Body of pancreas (tissue), 4 donors: ENCODE data around the gene SLC6A1. TPM values are rescaled to one million over a fixed set of nuclear protein-coding genes. Genes with fewer than 3 reads are reported as not detected.
"Not testable (repeated sequence)": the region's sequence is repeated elsewhere in the genome, so short reads cannot be mapped to it uniquely, and the experiment has no call there.

ENCODE experiments used
- ATAC-seq: fragments of 150-250 bp; one replicate; pipeline ENCODE4 v1.9.1; 2016
- DNase-seq, 4 donors: peaks; one replicate each; pipeline ENCODE4 v3.0.0-alpha.2; 2019
- H3K27ac ChIP-seq, 4 donors: fragments of 200-600 bp; sonication (generic); 1 replicate in 3 of 4; 2 replicates in 1 of 4; pipeline versions ENCODE4 v1.5.1 to v1.6.1; 2016 to 2019; ENCODE audit warnings: mild to moderate bottlenecking in 1 of 4, mixed read lengths in 1 of 4, moderate library complexity in 1 of 4
- H3K27me3 ChIP-seq, 2 donors: fragments of 200-600 bp; sonication (generic); one replicate each; pipeline ENCODE4 v1.6.0; 2016; ENCODE audit warnings: mild to moderate bottlenecking in 1 of 2
- H3K36me3 ChIP-seq, 2 donors: fragments of 200-600 bp; sonication (generic); replicated peaks in 1 of 2; 2 replicates each; pipeline ENCODE4 v1.5.1; 2016; ENCODE audit warnings: low read depth in 2 of 2; ENCODE audit not compliant: insufficient read depth in 1 of 2
- H3K4me1 ChIP-seq: fragments of 200-600 bp; sonication (generic); one replicate; pipeline ENCODE4 v1.6.0; 2016
- H3K4me3 ChIP-seq, 2 donors: fragments of 200-600 bp; sonication (generic); 1 replicate in 1 of 2; 2 replicates in 1 of 2; pipeline ENCODE4 v1.5.1; 2016 to 2019
- H3K9me3 ChIP-seq, 3 donors: fragments of 200-600 bp; sonication (generic); 1 replicate in 2 of 3; 2 replicates in 1 of 3; pipeline ENCODE4 v1.5.1; 2016
- POLR2A ChIP-seq, 3 donors: fragments of 450-650 bp; IDR thresholded peaks; one replicate each; pipeline ENCODE4 v1.6.1; 2016; ENCODE audit warnings: antibody characterized with exemption in 3 of 3, mild to moderate bottlenecking in 2 of 3
- WGBS, 2 donors: methylation state at CpG; one replicate each; pipeline ENCODE4 v1.1.5; 2017; 5-methylcytosine and 5-hydroxymethylcytosine counted together
- intact Hi-C: fragments of 100-400 bp; cut with DNase I; formaldehyde crosslinking; loops from one replicate; pipeline ENCODE4 v1.15.1; 2023
- total RNA-seq, 2 donors: library from RNA; depleted of rRNA; stranded (reverse); fragments of >200 nt; gene quantifications; one replicate each; pipeline ENCODE4 v1.1.0, GENCODE V29; 2016
- TF ChIP-seq, protein P1 (sequence below), 7 experiments: fragments of 450-650 bp in 4 of 7; fragments of 200-600 bp in 3 of 7; sonication (generic) in 3 of 7; IDR thresholded peaks; one replicate each; pipeline ENCODE4 v1.5.1; 2016 to 2019; ENCODE audit warnings: antibody characterized with exemption in 7 of 7

The SLC6A1 gene
- total RNA-seq, 2 donors from 2014 or later = 0.26 to 0.66 TPM

GRCh38 chr3:11059799-11060115, 67.2 kb downstream of the SLC6A1 start:
- ATAC-seq = no peak
- H3K27me3 ChIP-seq = no peaks in the 10 kb centered on the region

DNA sequence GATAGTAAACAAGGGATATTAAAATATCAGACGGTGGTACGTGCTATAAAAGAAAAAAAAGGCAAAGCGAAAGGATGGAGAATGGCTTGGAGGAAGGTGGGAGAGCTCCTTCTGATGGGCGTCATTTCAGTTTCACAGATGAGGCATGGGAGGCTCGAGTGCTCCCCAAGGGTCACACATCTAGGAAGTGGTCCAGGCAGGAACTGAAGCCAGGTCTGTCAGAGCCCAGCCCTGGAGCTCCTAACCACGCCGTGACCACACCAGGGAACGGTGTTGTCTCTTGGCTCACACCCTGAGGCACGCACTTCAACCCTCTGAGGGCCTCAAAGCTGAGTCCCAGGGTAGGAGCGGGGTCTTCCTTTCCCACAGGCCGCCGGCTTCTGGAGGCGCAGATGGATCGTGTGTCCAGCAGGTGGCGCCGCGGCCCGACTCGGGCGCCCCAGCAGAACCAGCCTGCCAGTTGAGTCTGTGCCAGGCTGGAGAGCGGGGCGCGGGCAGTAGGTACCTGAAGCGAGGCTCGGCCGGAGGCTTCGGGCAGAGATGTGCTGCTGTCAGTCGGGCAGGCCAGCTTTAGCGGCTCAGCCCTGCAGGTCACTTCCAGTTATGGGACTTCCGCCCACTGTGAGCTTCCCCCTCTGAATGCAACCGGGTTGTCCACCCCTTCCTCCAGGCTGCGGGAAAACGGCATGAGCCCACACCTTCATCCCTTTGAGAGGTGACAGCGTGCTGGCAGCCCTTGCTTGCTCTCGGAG, 68.1 kb downstream of the SLC6A1 start:
- no peak overlapping the region for H3K27ac ChIP-seq
- WGBS, 2 donors = 17 to 40% methylated on average over 6 to 34 of the region's 35 CpGs
- no peak overlapping the region for H3K4me3 ChIP-seq
- TF ChIP-seq, protein P1, sequence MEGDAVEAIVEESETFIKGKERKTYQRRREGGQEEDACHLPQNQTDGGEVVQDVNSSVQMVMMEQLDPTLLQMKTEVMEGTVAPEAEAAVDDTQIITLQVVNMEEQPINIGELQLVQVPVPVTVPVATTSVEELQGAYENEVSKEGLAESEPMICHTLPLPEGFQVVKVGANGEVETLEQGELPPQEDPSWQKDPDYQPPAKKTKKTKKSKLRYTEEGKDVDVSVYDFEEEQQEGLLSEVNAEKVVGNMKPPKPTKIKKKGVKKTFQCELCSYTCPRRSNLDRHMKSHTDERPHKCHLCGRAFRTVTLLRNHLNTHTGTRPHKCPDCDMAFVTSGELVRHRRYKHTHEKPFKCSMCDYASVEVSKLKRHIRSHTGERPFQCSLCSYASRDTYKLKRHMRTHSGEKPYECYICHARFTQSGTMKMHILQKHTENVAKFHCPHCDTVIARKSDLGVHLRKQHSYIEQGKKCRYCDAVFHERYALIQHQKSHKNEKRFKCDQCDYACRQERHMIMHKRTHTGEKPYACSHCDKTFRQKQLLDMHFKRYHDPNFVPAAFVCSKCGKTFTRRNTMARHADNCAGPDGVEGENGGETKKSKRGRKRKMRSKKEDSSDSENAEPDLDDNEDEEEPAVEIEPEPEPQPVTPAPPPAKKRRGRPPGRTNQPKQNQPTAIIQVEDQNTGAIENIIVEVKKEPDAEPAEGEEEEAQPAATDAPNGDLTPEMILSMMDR (IDR thresholded peaks at IDR 0.05) = peak; percentile 39 to 78 (median 58)
- TF ChIP-seq POLR2A (IDR thresholded peaks at IDR 0.05) = no peak
- peak; percentile 44 to 69 (median 54) for DNase-seq
- ATAC-seq = peak; percentile 38
- no peaks in the 10 kb centered on the region for H3K27me3 ChIP-seq
- no peaks in the 10 kb centered on the region for H3K36me3 ChIP-seq
- peaks cover 0 to 5% (median 0%) of the 10 kb centered on the region in 3 donors for H3K9me3 ChIP-seq
- intact Hi-C loops = loop anchor here (5.0 kb wide), 1 partner anchor 303 kb away; no protein-coding TSS in a partner anchor
- peaks cover 7% of the 10 kb centered on the region for H3K4me1 ChIP-seq

More at GRCh38 chr3:11059799-11060115, 67.2 kb downstream of the SLC6A1 start:
- Histone ChIP-seq H3K4me3 (no peak overlapping the region), H3K36me3 (no peaks in the 10 kb centered on the region), H3K9me3 (peaks cover 0 to 3% (median 0%) of the 10 kb centered on the region in 3 donors), H3K27ac (no peak overlapping the region), H3K4me1 (peaks cover 7% of the 10 kb centered on the region)
- DNase-seq = no peak
- no peak for TF ChIP-seq POLR2A (IDR thresholded peaks at IDR 0.05)
- TF ChIP-seq, protein P1 (IDR thresholded peaks at IDR 0.05) = peak in 1 of 7 experiments; percentile 8
- intact Hi-C loops = loop anchor here (5.0 kb wide), 2 partner anchors 112 to 302 kb away; no protein-coding TSS in a partner anchor

GRCh38 chr3:11061268-11061871, 68.8 kb downstream of the SLC6A1 start:
- H3K4me1 ChIP-seq, H3K9me3 ChIP-seq, H3K4me3 ChIP-seq, H3K27me3 ChIP-seq, H3K36me3 ChIP-seq, H3K27ac ChIP-seq, DNase-seq, ATAC-seq: not testable (repeated sequence)
- intact Hi-C loops = loop anchor here (5.0 kb wide), 1 partner anchor 304 kb away; no protein-coding TSS in a partner anchor
- WGBS, 2 donors = 89 to 96% methylated on average over 14 to 36 of the region's 41 CpGs

DNA sequence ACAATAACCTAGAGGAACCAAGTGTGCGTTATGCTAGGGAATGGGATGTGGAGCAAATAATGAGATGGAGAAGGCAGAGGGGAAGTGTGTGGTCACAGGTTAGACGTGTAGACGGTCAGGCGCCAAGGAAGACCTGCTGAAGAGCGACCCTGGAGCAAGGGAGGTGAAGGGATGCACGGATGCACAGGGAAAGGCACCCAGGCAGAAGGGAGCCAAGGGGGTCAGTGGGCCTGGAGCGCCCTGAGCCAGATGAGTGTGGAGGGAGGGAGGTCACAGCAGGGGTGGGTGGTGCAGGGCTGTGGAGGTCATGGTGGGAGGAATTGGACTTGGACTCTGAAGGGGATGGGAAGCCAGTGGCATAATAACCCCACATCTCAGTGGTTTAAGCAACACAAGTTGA, 70.2 kb downstream of the SLC6A1 start:
- Histone ChIP-seq H3K27ac (no peak overlapping the region), H3K4me3 (no peak overlapping the region), H3K4me1 (peaks cover 7% of the 10 kb centered on the region), H3K27me3 (no peaks in the 10 kb centered on the region), H3K36me3 (no peaks in the 10 kb centered on the region), H3K9me3 (peaks cover 0 to 5% (median 0%) of the 10 kb centered on the region in 3 donors)
- no peak for DNase-seq
- intact Hi-C loops = loop anchor here (5.0 kb wide), 1 partner anchor 305 kb away; no protein-coding TSS in a partner anchor
- WGBS, 2 donors = 71% methylated on average over 7 of the region's 7 CpGs
- TF ChIP-seq, protein P1 (IDR thresholded peaks at IDR 0.05) = no peak
- TF ChIP-seq POLR2A (IDR thresholded peaks at IDR 0.05) = no peak
- no peak for ATAC-seq

DNA sequence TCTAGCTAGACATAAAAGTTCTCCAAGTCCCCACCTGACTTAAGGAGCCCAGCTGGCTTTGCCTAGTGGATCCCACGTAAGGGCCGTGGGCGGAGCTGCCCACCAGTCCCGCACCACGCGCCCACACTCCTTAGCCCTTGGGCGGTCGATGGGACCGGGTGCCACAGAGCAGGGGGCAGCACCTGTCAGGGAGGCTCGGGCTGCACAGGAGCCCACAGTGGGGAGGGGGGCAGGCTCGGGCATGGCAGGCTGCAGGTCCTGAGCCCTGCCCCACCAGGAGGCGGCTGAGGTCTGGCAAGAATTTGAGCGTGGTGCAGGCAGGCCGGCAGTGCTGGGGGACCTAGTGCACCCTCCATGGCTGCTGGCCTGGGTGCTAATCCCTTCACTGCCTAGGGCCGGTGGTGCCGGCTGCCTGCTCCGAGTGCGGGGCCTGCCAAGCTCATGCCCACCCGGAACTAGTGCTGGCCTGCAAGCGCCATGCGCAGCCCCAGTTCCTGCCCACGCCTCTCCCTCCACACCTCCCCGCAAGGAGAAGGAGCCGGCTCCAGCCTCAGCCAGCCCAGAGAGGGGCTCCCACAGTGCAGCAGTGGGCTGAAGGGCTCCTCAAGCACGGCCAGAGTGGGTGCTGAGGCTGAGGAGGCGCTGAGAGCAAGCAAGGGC, 78.7 kb downstream of the SLC6A1 start:
- ATAC-seq (no peak), DNase-seq (no peak)
- H3K27me3 ChIP-seq = no peaks in the 10 kb centered on the region
- no peaks in the 10 kb centered on the region for H3K9me3 ChIP-seq
- H3K36me3 ChIP-seq = no peaks in the 10 kb centered on the region
- no peak overlapping the region for H3K27ac ChIP-seq
- no peak overlapping the region for H3K4me3 ChIP-seq
- WGBS, 2 donors = 80 to 83% methylated on average over 8 to 21 of the region's 26 CpGs
- no peaks in the 10 kb centered on the region for H3K4me1 ChIP-seq
- intact Hi-C loops = no loop called here
- TF ChIP-seq POLR2A (IDR thresholded peaks at IDR 0.05) = no peak
- TF ChIP-seq, protein P1 (IDR thresholded peaks at IDR 0.05) = no peak
